Adipose tissue (tissue), 3 donors: Measurements from ENCODE around the gene RERE. TPM values are rescaled to one million over a fixed set of nuclear protein-coding genes. Genes with fewer than 3 reads are reported as not detected.
"Not testable (repeated sequence)": the region's sequence is repeated elsewhere in the genome, so short reads cannot be mapped to it uniquely, and the experiment has no call there.

Source experiments
- H3K27ac ChIP-seq: one replicate; pipeline ENCODE4 v1.5.1; 2013; ENCODE audit warnings: low read depth, low read length
- WGBS, 3 donors: extraction: QIAGEN DNeasy Blood & Tissue Kit; methylation state at CpG; one replicate each; pipeline ENCODE4 v1.1.7; 2013; 5-methylcytosine and 5-hydroxymethylcytosine counted together
- polyA plus RNA-seq, 3 donors: library from polyadenylated mRNA; stranded (reverse); fragments of 200-250 nt; gene quantifications; one replicate each; pipeline ENCODE4 v1.2.3, GENCODE V29; 2013
- donor health status: healthy with polysubstance abuse.
- donor health status: Bipolar disorder and iron deficiency.
- donor health status: healthy.

The RERE gene
- polyA plus RNA-seq, 3 donors, result 15.8 to 40.7 (median 39.6) TPM

- H3K27ac ChIP-seq, result no peak overlapping the region
- WGBS, 3 donors, result 92 to 98% (median 96%) methylated on average over 4 of the region's 4 CpGs
These were observed 78.1 kb downstream of the RERE start for GRCh38 chr1:8739377-8739776.

DNA sequence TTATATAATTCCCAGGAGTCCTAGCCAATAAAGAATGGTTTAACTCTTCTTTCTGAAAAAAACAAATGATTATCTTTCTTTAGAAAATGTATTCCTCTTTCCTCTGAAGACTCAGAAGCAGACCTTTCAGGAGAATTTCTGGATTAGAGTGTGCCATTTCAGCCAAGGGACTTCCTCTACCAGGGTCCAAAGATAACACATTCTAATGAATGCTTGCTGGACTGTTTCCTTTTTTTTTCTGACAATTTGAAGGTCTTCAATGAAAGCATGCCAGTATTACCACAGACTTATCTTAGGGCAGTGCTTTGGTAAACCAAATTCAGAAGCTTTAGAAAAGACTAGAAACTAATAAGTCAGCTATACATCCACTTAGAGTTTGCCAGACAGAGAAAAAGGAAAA is 80.5 kb downstream of the RERE start:
- no peak overlapping the region for H3K27ac ChIP-seq

- 84 to 96% (median 90%) methylated on average over 2 of the region's 2 CpGs for WGBS, 3 donors
- no peak overlapping the region for H3K27ac ChIP-seq
These were observed 84.0 kb downstream of the RERE start for GRCh38 chr1:8733484-8733883.

- no peak overlapping the region for H3K27ac ChIP-seq
- 92 to 98% (median 93%) methylated on average over 4 of the region's 4 CpGs for WGBS, 3 donors
These were observed 86.3 kb downstream of the RERE start for GRCh38 chr1:8731162-8731561.

- H3K27ac ChIP-seq, result no peak overlapping the region
- 75 to 81% (median 78%) methylated on average over 3 of the region's 3 CpGs for WGBS, 3 donors
These were observed 89.0 kb downstream of the RERE start for GRCh38 chr1:8728464-8728863.

DNA sequence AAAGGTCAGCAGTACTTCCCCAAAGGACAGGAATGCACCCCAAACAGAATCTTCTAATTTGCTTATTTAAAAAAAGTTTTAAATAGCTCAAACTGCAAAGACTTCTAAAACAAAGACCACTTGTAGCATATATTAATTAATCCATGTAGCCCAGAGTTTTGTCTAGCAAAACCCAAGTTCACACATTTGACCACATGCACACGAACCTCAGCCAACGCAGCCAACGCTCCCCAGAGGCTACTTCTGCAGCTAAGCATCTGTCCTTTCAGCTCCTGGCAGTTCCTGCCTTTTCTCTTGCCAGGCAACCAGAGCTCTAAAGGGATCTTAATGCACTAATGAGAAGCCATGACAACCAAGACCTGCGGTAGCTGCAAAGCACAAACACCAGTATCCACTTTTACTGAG is 89.6 kb downstream of the RERE start:
- 42 to 71% (median 46%) methylated on average over 4 of the region's 4 CpGs for WGBS, 3 donors
- H3K27ac ChIP-seq, result no peak overlapping the region

- WGBS, 3 donors, result 93 to 95% (median 94%) methylated on average over 14 of the region's 14 CpGs
- not testable (repeated sequence) for H3K27ac ChIP-seq
These were observed 90.1 kb downstream of the RERE start for GRCh38 chr1:8727316-8727715.

GRCh38 chr1:8726801-8727186 is 90.6 kb downstream of the RERE start:
- not testable (repeated sequence) for H3K27ac ChIP-seq
- 58 to 60% (median 59%) methylated on average over 7 of the region's 7 CpGs for WGBS, 3 donors

DNA sequence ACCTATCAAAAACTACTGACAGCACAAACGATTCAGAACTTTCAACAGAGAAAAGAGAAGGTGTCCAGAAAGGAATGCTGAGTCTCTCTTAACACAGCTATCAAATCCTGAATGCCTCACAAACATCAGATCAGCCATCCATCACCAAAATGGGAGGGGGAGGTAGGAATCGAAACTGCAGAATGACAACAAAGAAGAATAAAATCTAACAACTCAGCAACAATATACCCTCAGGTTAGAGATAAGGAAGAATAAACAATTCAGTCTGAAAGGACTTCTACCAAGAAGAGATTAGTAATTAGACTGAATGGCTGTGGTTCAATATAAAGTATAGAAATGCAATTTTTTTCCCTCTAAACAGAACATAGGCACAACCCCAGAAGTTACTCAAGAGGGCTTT is 94.4 kb downstream of the RERE start:
- H3K27ac ChIP-seq, result no peak overlapping the region
- WGBS, 3 donors, result 18 to 68% (median 61%) methylated on average over 2 of the region's 2 CpGs

- whole genome bisulfite sequencing, 3 donors, result 83 to 93% (median 85%) methylated on average over 3 of the region's 3 CpGs
- no peak overlapping the region for H3K27ac ChIP-seq
These were observed 95.1 kb downstream of the RERE start for GRCh38 chr1:8722366-8722765.

DNA sequence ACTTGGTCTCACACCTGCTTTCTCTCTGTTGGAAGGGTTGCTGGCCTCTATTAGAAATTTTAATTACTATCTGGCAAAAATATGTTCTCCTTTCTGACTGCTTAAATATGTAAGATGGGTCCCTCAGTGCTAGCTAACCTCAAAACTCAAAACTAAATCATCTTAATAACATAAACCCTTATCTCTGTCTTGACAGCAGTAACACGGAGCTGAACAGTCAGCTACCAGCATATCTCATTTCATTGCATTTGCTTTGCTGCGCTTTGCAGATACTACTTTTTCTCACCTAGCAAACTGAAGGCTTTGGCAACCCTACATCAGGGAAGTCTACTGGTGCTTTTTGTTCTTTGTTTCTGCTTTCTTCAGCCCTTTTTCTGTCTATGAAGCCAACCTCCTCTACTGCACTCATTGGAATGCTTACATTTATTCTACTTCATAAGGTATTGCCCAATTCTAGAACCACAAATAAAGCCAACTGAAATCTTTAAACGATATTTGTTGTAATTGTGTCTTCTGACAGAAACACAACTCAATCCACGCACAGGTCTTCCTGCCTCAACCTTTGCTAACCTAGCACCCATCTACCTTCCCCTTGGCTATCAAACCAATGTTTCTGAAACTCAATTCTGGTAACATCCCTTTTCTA is 95.6 kb downstream of the RERE start:
- no peak overlapping the region for H3K27ac ChIP-seq

GRCh38 chr1:8720347-8720746 is 97.1 kb downstream of the RERE start:
- WGBS, 3 donors, result 97 to 98% (median 97%) methylated on average over 8 of the region's 8 CpGs
- no peak overlapping the region for H3K27ac ChIP-seq

More for the DNA sequence above, 95.6 kb downstream of the RERE start:
- 58 to 74% (median 66%) methylated on average over 4 of the region's 4 CpGs for WGBS, 3 donors

GRCh38 chr1:8718850-8719361 is 98.5 kb downstream of the RERE start:
- WGBS, 3 donors, result 47 to 59% (median 55%) methylated on average over 3 of the region's 3 CpGs
- no peak overlapping the region for H3K27ac ChIP-seq

- 28 to 94% (median 91%) methylated on average over 3 of the region's 3 CpGs for WGBS, 3 donors
- H3K27ac ChIP-seq, result no peak overlapping the region
These were observed 100.3 kb downstream of the RERE start for GRCh38 chr1:8717148-8717547.

GRCh38 chr1:8716238-8716637 is 101.2 kb downstream of the RERE start:
- WGBS, 3 donors, result 86 to 100% (median 91%) methylated on average over 1 of the region's 1 CpG
- no peak overlapping the region for H3K27ac ChIP-seq

DNA sequence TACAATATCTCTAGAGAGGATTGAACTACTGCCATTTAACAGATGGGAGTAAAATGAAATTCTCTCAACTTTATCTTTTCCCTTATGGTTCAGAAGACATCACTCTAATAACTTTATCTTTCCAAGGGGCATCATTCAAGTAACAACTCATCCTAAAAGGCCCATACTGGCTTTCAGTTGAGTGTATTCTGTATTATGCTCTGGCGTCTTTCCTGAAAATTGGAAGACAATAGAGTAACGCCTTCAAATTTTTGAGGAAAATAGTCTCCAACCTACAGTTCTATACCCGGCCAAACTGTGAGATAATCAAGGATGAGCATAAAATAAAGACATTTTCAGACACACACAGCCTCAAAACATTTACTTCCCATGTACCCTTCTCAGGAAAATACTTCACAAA is 103.3 kb downstream of the RERE start:
- no peak overlapping the region for H3K27ac ChIP-seq
- 92 to 95% (median 94%) methylated on average over 3 of the region's 3 CpGs for WGBS, 3 donors

- WGBS, 3 donors, result 7 to 17% (median 16%) methylated on average over 5 of the region's 5 CpGs
These were observed 104.8 kb downstream of the RERE start for GRCh38 chr1:8712413-8713231.

DNA sequence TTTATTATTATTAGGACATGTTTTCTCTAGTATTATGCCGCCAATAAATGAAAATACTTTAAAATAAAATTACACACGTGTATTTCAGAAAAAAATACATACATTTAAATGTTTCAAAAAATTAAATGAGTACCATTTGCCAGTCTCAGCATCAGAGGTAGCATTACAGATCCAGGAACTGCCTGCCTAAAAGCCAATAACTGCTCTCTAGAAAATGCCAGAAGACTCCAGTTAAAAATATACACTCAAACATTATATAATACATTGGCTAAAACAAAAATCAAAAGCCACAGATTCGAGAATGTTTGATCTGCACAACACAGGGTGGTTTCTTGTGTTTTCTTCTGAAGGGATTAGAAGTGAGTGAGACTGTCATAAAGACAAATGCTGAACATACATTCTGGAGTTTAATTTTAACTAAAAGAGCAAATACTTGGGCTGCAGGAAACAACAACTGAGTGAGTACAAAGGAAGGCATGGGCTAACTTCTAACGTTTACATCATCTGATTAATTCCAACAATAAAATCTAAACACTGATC is 105.5 kb downstream of the RERE start:
- WGBS, 3 donors, result 27 to 45% (median 39%) methylated on average over 4 of the region's 4 CpGs
- no peak overlapping the region for H3K27ac ChIP-seq

More at GRCh38 chr1:8712413-8713231, 104.8 kb downstream of the RERE start:
- H3K27ac ChIP-seq, result no peak overlapping the region

GRCh38 chr1:8711151-8711550 is 106.3 kb downstream of the RERE start:
- WGBS, 3 donors, result 71 to 82% (median 75%) methylated on average over 5 of the region's 5 CpGs

More at GRCh38 chr1:8711151-8711550, 106.3 kb downstream of the RERE start:
- H3K27ac ChIP-seq, result no peak overlapping the region
